GM21825 (cell line): Measurements from ENCODE around the gene ZCWPW1.
"Not testable (repeated sequence)": the region's sequence is repeated elsewhere in the genome, so short reads cannot be mapped to it uniquely, and the experiment has no call there.

Experiments used
- ATAC-seq: cut with Tn5 transposase; IDR thresholded peaks from one replicate; pipeline ENCODE4 v1.9.1; 2021; ENCODE audit warnings: mild to moderate bottlenecking, moderate library complexity; ENCODE audit not compliant: unreplicated experiment

ZCWPW1 gene

GRCh38 chr7:100407285-100408180 lies 21.0 kb downstream of the ZCWPW1 start:
- peak; percentile 61 for ATAC-seq

- no peak for ATAC-seq
These were observed 21.7 kb downstream of the ZCWPW1 start for GRCh38 chr7:100406767-100407166.

GRCh38 chr7:100402241-100402640 lies 26.3 kb downstream of the ZCWPW1 start:
- no peak for ATAC-seq

- no peak for ATAC-seq
These were observed 26.7 kb downstream of the ZCWPW1 start for GRCh38 chr7:100401811-100402210.

GRCh38 chr7:100400656-100401055 lies 27.8 kb downstream of the ZCWPW1 start:
- ATAC-seq: no peak

GRCh38 chr7:100400041-100400440 lies 28.5 kb downstream of the ZCWPW1 start:
- no peak for ATAC-seq

GRCh38 chr7:100398239-100398638 lies 30.3 kb downstream of the ZCWPW1 start:
- ATAC-seq: no peak

- ATAC-seq: no peak
These were observed 31.0 kb downstream of the ZCWPW1 start for GRCh38 chr7:100397315-100398081.

- ATAC-seq: peak; percentile 75
These were observed 32.0 kb downstream of the ZCWPW1 start for GRCh38 chr7:100396421-100396982.

- ATAC-seq: no peak
These were observed 34.4 kb downstream of the ZCWPW1 start for GRCh38 chr7:100394077-100394476.

- no peak for ATAC-seq
These were observed 35.1 kb downstream of the ZCWPW1 start for GRCh38 chr7:100393233-100393905.

- ATAC-seq: no peak
These were observed 38.1 kb downstream of the ZCWPW1 start for GRCh38 chr7:100390286-100391009.

- no peak for ATAC-seq
These were observed 38.9 kb downstream of the ZCWPW1 start for GRCh38 chr7:100389437-100390088.

- ATAC-seq: no peak
These were observed 40.8 kb downstream of the ZCWPW1 start for GRCh38 chr7:100387695-100388094.

GRCh38 chr7:100386940-100387339 lies 41.6 kb downstream of the ZCWPW1 start:
- ATAC-seq: no peak

- no peak for ATAC-seq
These were observed 43.7 kb downstream of the ZCWPW1 start for GRCh38 chr7:100384628-100385294.

GRCh38 chr7:100382234-100382853 lies 46.2 kb downstream of the ZCWPW1 start:
- ATAC-seq: not testable (repeated sequence)

- not testable (repeated sequence) for ATAC-seq
These were observed 46.8 kb downstream of the ZCWPW1 start for GRCh38 chr7:100381531-100382233.
